Inflammatory macrophage treated with lipopolysaccharide for 1 hour (primary cell): ENCODE data around the gene SLC34A1.

Experiments
- DNase-seq, 2 donors: peaks; one replicate each; pipeline ENCODE4 v3.0.0-alpha.2; 2020 to 2022

Gene SLC34A1

GRCh38 chr5:177433658-177434217 is 49.5 kb downstream of the SLC34A1 start:
- DNase-seq: no peak

GRCh38 chr5:177434437-177434836 is 50.2 kb downstream of the SLC34A1 start:
- DNase-seq: no peak

- DNase-seq: no peak
Observed at GRCh38 chr5:177434942-177435738, 50.9 kb downstream of the SLC34A1 start.

DNA sequence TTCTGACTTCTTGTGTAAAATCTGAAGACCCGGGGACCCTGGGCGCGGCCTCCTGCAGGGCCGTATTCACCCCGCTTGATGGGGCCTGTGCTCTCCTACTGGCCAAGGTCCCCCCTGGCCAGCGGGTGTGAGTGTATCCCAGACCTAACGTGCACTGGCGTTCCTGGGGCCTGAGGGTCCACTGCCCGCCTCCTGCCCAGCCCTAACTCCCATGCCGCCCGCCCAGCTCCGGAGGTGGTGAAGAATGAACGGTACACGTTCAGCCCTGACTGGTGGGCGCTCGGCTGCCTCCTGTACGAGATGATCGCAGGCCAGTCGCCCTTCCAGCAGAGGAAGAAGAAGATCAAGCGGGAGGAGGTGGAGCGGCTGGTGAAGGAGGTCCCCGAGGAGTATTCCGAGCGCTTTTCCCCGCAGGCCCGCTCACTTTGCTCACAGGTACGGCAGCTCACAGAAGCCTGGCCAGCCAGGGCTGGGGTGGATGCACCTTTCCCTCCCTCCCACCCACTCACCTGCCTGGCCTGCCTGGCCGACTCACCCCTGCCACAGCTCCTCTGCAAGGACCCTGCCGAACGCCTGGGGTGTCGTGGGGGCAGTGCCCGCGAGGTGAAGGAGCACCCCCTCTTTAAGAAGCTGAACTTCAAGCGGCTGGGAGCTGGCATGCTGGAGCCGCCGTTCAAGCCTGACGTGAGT is 51.8 kb downstream of the SLC34A1 start:
- DNase-seq: no peak

DNA sequence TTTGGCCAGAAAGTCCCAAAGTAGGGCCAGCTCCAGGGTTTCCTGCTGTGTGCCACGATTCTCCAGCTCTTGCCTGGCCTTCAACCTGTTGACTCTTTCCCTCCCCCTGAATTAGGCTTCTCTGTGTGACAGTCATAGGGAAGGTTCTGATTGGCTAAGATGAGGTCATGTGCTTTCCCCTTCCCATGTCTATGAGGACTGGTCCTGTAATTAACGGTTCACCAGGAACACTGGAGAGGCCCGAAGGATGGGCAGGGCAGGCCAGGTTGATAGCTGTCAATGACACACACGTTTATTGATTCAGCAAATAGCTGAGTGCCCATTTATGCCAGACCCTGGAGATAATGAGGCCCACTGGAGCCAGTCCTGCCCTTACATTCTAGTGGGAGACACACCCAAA is 53.4 kb downstream of the SLC34A1 start:
- DNase-seq: no peak

DNA sequence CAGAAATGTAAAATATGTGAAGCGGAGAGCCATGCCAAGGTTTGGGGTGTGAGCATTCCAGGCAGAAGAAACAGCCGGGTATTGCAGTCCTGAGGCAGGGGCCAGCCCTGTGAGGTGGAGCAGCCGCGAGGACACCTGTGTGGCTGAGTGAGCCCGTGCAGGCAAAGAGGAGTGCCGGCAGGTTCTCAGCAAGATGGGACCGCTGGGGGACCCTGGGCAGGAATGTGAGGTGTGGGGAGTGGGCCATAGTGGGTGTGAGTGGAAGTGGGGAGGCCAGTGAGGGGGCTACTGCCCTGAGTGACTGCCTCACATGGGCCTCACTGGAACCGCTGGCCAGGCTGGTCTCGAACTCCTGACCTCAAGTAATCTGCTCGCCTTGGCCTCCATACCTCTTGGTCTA is 54.2 kb downstream of the SLC34A1 start:
- DNase-seq: no peak

- DNase-seq: no peak
Observed at GRCh38 chr5:177439518-177440053, 55.4 kb downstream of the SLC34A1 start.

- DNase-seq: peak in 1 of 2 donors; percentile 23
Observed at GRCh38 chr5:177440211-177440989, 56.2 kb downstream of the SLC34A1 start.

- DNase-seq: no peak
Observed at GRCh38 chr5:177440990-177441780, 57.0 kb downstream of the SLC34A1 start.

- no peak for DNase-seq
Observed at GRCh38 chr5:177442066-177442826, 58.0 kb downstream of the SLC34A1 start.

GRCh38 chr5:177443144-177443983 is 59.1 kb downstream of the SLC34A1 start:
- DNase-seq: no peak

DNA sequence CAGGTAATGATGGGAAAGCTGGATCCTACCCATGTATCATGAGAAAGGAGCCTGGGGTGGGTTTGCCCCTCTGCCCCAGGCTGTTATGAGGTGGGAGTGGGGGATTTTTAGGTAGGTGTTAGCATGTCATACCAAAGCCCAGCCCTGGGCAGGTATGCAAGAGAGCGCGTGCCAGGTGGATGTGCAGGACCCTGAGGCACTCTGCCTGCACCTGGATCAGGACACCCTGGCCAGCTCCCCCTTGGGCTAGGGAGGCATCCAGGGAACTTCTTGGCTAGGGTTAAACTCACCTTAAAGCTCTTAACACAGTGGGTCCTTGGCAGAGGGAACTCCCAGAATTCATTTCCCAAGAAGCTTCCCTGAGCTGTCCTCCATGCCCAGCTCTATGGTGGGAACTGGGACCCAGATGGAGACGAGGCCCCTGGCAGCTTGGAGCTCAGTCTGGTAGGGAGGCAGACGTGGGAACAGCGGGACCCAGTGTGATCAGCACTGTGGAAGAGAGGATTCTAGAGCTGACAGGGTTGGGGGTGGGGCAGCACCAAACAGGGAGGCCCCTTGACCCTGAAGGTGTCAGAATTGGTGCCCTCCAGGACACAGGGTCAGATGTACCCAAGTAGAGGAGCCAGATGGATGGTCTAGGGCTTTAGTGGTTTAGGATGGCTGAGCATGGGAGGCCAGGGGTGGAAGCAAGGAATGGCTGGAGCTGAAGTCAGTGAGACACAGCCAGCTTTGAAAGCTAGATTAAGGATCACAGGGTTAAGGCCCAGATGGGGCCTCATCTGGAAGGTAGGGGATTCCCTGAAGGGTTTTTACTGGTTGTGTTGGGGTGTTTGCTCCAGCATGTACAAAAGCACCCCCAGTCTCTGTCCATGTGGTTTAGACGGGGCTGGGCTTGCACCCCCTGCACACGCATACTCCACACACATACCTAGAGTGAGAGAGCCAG is 60.1 kb downstream of the SLC34A1 start:
- no peak for DNase-seq

DNA sequence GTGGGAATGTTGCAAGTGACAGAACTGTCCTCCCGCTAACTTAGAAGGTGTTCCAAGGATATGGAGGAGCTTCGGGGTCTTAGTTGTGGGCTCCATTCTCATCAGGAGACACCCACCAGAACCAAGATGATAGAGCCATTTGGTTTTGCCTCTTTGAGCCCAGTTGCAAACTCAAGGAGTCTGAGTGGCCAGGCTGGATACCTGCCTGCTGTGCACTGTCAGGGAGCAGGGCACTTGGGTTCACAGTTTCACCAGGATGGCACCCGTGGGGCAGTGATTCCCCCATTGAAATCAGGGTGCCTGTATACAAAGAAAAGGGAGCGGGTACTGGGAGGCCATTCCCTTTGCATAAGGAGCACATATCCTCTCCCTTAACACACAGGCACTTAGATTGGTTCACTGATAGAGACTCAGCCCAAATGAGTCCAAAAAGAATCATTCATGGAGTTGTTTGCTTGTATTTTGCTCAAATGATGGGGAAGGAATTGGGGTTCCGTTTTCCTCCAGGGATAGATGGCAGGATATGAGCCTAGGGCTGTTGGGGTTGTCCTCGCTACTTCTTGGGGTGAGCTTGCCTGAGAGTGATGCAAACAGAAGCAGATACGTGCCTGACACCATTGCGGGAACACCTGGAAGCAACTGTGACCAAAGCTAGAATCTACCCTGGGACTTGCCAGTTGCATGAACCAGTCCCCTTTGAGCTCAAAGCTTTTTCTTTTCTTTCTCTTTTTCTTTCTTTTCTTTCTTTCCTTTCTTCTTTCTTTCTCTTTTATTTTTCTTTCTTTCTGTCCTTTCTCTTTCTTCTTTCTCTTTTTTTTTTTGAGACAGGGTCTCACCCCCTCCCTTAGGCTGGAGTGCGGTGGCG is 61.0 kb downstream of the SLC34A1 start:
- no peak for DNase-seq

- DNase-seq: no peak
Observed at GRCh38 chr5:177445917-177446199, 61.6 kb downstream of the SLC34A1 start.

DNA sequence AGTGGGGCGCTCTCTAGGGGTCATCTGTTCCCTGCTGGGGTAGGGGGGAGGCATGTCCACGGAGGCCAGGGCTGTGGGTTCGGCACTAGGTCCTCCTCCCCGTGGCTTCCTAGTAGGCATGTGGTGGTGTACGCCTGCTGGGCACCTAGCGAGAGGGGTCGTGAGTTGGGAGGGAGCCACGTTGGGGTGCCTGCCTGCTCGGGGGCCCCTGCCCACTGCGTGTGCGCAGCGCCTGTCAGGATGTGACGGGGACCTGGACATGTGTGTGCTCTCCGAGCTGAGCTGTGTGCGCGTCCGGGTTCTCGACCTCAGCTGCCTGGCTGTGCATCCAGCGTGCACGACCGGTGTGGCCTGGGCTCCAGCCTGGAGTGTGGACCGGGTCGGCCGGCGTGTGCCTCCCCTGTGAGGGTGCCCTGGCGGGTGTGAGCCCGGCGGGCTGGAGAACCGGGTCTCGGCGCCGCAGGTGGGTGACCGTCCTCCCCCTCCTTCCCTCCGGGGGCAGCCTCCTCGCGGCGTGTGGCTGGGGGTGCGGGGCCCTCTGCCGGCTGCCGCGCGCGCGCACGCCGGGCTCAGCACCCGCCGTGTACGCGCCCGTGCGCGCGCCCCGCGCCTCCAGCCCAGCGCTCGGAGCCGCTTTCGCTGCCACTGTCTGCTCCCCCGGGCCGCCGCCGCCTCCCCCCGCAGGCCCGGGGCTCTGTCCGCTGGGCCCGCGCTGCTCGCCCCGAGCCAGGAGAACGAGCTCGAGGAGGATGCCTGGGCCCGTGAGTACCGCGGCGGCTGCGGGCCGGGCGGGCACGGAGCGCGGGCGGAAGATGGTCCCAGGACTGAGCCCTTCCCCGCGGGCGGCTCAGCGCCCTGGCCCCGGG is 62.2 kb downstream of the SLC34A1 start, which contains the start of gene PRR7:
PRR7 (plus strand) TSS at position 615 of the 866 bp plus-strand sequence. CDS start 8,254 bp downstream, outside the sequence.
- DNase-seq: no peak

DNA sequence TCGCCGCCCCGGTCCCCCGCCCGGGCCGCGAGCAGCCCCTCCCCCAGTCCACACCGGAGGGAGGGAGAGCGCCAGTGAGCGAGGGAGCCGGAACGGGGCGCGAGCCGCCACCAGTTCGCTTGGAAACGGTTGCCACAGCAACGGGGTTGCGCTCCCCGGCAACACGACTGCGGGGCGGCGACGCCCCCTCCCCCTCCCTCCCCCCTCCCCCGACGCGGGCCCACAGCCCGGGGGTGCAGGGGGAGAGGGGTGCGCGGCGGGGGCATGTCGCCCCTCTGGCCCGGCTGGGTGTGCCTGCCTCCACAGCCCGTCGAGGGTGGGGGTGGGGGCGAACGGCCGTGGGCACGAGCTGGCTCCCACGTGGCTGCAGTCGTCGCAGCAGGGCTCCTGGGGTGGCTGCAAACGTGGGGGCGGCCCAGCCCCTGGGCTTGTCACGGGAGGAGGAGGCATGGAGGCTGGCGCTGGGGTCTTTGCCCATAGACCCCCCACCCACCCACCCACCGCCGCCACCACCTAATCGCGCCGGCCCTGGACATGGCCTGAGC is 62.9 kb downstream of the SLC34A1 start:
- no peak for DNase-seq
